Thoracic aorta (tissue), 2 donors: ENCODE data around the gene MYLIP. TPM values are rescaled to one million over a fixed set of nuclear protein-coding genes. Genes with fewer than 3 reads are reported as not detected.
"Not testable (repeated sequence)": the region's sequence is repeated elsewhere in the genome, so short reads cannot be mapped to it uniquely, and the experiment has no call there.

ENCODE experiments used
- ATAC-seq: fragments of 150-250 bp; one replicate; pipeline ENCODE4 v1.8.0; 2017; ENCODE audit warnings: low read depth; ENCODE audit not compliant: insufficient number of reproducible peaks, low FRiP score
- DNase-seq: peaks from one replicate; pipeline ENCODE4 v3.0.0-alpha.2; 2020; ENCODE audit warnings: low spot score
- H3K27ac ChIP-seq, 2 donors: fragments of 200-600 bp; sonication (generic); 1 replicate in 1 of 2; 2 replicates in 1 of 2; pipeline ENCODE4 v1.5.1; 2016; ENCODE audit warnings: mild to moderate bottlenecking in 2 of 2, moderate library complexity in 2 of 2
- H3K27me3 ChIP-seq: fragments of 200-600 bp; sonication (generic); replicated peaks from 2 replicates; pipeline ENCODE4 v1.6.0; 2016; ENCODE audit warnings: mild to moderate bottlenecking; ENCODE audit not compliant: insufficient read depth
- H3K36me3 ChIP-seq: fragments of 200-600 bp; sonication (generic); one replicate; pipeline ENCODE4 v1.5.1; 2016
- H3K4me1 ChIP-seq, 2 donors: fragments of 200-600 bp; sonication (generic); 1 replicate in 1 of 2; 2 replicates in 1 of 2; pipeline versions ENCODE4 v1.5.1 to v1.6.0; 2016; ENCODE audit warnings: low read depth in 2 of 2, mild to moderate bottlenecking in 1 of 2; ENCODE audit not compliant: control insufficient read depth in 1 of 2
- H3K4me3 ChIP-seq: fragments of 200-600 bp; sonication (generic); 2 replicates; pipeline ENCODE4 v1.5.1; 2016; ENCODE audit warnings: mild to moderate bottlenecking
- H3K9me3 ChIP-seq: fragments of 200-600 bp; sonication (generic); 2 replicates; pipeline ENCODE4 v1.5.1; 2016
- total RNA-seq, 2 donors: library from RNA; depleted of rRNA; stranded (reverse); fragments of >200 nt; gene quantifications; one replicate each; pipeline versions ENCODE4 v1.1.0 to v1.2.3, GENCODE V29; 2016
- TF ChIP-seq, protein P1 (sequence below): fragments of 200-600 bp; sonication (generic); IDR thresholded peaks from one replicate; pipeline ENCODE4 v1.5.1; 2019; ENCODE audit warnings: antibody characterized with exemption

The MYLIP gene
- total RNA-seq, 2 donors from 2014 or later, result 90.4 to 97.2 TPM

DNA sequence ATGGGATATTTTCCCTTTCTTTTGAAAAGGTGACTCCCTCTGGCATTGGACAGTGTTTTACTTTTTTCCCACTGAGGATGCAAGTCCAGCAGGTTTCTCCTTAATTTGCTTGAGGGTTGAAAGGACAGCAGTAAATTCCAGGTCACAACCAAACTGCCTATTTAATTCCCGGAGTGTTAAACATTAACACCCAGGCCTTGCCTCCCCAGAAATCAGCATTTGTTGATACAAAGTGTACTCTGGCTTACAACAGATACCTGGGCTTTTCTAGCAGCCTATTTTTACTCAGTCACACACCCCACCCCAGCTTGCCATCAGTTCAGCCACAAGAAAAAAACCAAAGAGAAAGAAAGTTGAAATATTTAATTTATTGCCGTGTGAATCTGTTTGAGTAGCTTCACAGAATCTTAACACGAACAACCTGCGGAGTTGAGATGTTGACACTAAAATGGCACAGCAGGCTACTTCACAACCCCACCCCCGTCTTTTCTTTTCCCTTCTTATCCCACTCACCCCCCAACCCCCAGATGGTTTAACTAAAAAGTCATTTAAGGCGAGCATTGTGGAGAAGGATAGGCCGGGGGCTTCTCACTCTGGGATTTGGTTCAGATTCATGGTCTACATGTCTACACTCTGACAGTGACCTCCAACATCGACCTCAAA is 45.7 kb downstream of the MYLIP start:
- no peak for ATAC-seq
- Histone ChIP-seq H3K4me1 (no peaks in the 10 kb centered on the region), H3K9me3 (no peaks in the 10 kb centered on the region), H3K4me3 (no peak overlapping the region), H3K36me3 (no peaks in the 10 kb centered on the region), H3K27me3 (no peaks in the 10 kb centered on the region), H3K27ac (no peak overlapping the region)
- no peak for DNase-seq
- TF ChIP-seq, protein P1, sequence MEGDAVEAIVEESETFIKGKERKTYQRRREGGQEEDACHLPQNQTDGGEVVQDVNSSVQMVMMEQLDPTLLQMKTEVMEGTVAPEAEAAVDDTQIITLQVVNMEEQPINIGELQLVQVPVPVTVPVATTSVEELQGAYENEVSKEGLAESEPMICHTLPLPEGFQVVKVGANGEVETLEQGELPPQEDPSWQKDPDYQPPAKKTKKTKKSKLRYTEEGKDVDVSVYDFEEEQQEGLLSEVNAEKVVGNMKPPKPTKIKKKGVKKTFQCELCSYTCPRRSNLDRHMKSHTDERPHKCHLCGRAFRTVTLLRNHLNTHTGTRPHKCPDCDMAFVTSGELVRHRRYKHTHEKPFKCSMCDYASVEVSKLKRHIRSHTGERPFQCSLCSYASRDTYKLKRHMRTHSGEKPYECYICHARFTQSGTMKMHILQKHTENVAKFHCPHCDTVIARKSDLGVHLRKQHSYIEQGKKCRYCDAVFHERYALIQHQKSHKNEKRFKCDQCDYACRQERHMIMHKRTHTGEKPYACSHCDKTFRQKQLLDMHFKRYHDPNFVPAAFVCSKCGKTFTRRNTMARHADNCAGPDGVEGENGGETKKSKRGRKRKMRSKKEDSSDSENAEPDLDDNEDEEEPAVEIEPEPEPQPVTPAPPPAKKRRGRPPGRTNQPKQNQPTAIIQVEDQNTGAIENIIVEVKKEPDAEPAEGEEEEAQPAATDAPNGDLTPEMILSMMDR, result no peak

DNA sequence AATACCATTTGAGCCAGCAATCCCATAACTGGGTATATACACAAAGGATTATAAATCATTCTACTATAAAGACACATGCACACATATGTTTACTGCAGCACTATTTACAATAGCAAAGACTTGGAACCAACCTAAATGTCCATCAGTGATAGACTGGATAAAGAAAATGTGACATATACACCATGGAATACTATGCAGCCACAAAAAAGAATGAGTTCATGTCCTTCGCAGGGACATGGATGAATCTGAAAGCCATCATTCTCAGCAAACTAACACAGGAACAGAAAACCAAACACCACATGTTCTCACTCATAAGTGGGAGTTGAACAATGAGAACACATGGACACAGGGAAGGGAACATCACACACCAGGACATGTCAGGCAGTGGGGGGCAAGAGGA is 47.7 kb downstream of the MYLIP start:
- not testable (repeated sequence) for H3K36me3 ChIP-seq, H3K27ac ChIP-seq, H3K27me3 ChIP-seq, H3K4me1 ChIP-seq, H3K9me3 ChIP-seq, ATAC-seq, DNase-seq, H3K4me3 ChIP-seq

- no peak overlapping the region for H3K27ac ChIP-seq
- H3K9me3 ChIP-seq, result no peaks in the 10 kb centered on the region
- H3K27me3 ChIP-seq, result no peaks in the 10 kb centered on the region
- TF ChIP-seq, protein P1, result no peak
- DNase-seq, result no peak
- ATAC-seq, result no peak
- H3K4me1 ChIP-seq, result no peaks in the 10 kb centered on the region
- no peaks in the 10 kb centered on the region for H3K36me3 ChIP-seq
- no peak overlapping the region for H3K4me3 ChIP-seq
Measured at GRCh38 chr6:16177881-16178280, 49.0 kb downstream of the MYLIP start.

GRCh38 chr6:16178351-16178750 is 49.5 kb downstream of the MYLIP start:
- ATAC-seq (no peak), DNase-seq (no peak)
- Histone ChIP-seq H3K36me3 (no peaks in the 10 kb centered on the region), H3K27me3 (no peaks in the 10 kb centered on the region), H3K4me1 (peaks cover 0 to 2% of the 10 kb centered on the region in 2 donors), H3K9me3 (no peaks in the 10 kb centered on the region), H3K4me3 (no peak overlapping the region), H3K27ac (no peak overlapping the region)
- TF ChIP-seq, protein P1, result no peak

DNA sequence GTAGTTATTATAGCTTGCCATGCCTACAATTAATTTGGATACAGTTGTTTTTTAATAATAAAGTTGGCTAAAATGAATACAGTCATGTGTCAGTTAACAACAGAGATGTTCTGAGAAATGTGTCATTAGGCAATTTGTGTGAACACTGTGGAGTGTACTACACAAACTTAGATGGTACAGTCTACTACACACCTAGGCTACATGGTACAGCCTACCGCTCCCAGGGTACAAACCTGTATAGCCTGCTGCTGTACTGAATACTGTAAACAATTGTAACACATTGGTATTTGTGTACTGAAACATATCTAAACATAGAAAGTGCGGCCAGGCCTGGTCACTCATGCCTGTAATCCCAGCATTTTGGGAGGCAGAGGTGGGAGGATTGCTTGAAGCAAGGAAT is 50.2 kb downstream of the MYLIP start:
- Histone ChIP-seq H3K4me1 (peaks cover 0 to 9% of the 10 kb centered on the region in 2 donors), H3K27me3 (no peaks in the 10 kb centered on the region), H3K4me3 (no peak overlapping the region), H3K36me3 (no peaks in the 10 kb centered on the region), H3K27ac (no peak overlapping the region), H3K9me3 (no peaks in the 10 kb centered on the region)
- ATAC-seq, result no peak
- DNase-seq, result no peak
- TF ChIP-seq, protein P1, result no peak

GRCh38 chr6:16179970-16180431 is 51.1 kb downstream of the MYLIP start:
- Histone ChIP-seq H3K27ac (no peak overlapping the region), H3K4me1 (peaks cover 0 to 12% of the 10 kb centered on the region in 2 donors), H3K9me3 (no peaks in the 10 kb centered on the region), H3K36me3 (no peaks in the 10 kb centered on the region), H3K27me3 (no peaks in the 10 kb centered on the region), H3K4me3 (no peak overlapping the region)
- DNase-seq (no peak), ATAC-seq (no peak)
- TF ChIP-seq, protein P1, result no peak
